Measurements from ENCODE around the gene PLXNA4. TPM values are rescaled to one million over a fixed set of nuclear protein-coding genes. Genes with fewer than 3 reads are reported as not detected.

Gene PLXNA4
- total RNA-seq, 1 donor from 2014 or later: 13.6 TPM

DNA sequence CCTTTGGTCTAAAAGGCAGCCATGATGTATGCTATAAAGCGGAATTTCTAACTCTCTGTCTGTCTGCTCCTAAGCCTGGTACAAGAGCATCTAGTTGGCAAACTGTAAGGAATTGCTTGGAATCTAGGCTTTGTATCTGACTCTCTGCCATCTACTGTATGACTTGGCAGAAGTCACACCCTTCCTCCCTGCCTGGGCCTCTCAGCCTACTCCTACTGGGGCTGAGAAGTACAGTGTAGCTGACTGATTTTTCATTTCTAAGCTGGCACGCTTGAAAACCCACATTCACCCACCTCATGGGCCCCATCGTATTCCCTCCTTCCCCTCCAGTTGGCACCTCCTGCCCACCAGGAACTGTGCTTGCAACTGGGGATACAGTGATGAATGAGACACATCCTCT lies 435.2 kb downstream of the PLXNA4 start:
- Mint-ChIP-seq H3K36me3 (no peaks in the 10 kb centered on the region), H3K9me3 (no peaks in the 10 kb centered on the region), H3K27me3 (no peaks in the 10 kb centered on the region), H3K4me3 (no peak overlapping the region), H3K27ac (no peak overlapping the region), H3K4me1 (ENCODE audit: unreplicated experiment) (no peaks in the 10 kb centered on the region)
- TF ChIP-seq, protein P1, sequence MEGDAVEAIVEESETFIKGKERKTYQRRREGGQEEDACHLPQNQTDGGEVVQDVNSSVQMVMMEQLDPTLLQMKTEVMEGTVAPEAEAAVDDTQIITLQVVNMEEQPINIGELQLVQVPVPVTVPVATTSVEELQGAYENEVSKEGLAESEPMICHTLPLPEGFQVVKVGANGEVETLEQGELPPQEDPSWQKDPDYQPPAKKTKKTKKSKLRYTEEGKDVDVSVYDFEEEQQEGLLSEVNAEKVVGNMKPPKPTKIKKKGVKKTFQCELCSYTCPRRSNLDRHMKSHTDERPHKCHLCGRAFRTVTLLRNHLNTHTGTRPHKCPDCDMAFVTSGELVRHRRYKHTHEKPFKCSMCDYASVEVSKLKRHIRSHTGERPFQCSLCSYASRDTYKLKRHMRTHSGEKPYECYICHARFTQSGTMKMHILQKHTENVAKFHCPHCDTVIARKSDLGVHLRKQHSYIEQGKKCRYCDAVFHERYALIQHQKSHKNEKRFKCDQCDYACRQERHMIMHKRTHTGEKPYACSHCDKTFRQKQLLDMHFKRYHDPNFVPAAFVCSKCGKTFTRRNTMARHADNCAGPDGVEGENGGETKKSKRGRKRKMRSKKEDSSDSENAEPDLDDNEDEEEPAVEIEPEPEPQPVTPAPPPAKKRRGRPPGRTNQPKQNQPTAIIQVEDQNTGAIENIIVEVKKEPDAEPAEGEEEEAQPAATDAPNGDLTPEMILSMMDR (conservative IDR thresholded peaks at IDR 0.05): no peak
- DNase-seq (ENCODE audit: extremely low spot score, unreplicated experiment): no peak

DNA sequence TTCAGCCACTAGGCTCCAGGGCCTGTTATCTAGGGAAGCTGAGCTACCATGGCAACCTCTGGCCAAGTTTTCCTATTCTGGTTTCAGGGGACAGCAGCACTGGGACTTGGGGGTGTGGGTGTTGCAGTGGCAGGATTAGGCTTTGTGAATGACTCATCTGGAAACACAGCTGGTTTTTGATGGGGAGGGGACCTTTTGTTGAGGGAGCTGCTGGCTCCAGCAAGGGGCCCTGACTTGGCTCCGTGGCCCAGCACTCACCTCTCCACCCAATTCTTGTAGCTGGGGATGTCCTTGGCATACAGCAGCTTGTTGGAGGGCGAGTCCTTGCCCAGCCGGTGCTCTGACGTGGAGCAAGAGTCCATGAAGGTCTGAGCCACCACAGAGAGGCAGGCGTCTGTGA lies 435.9 kb downstream of the PLXNA4 start:
- H3K4me1 Mint-ChIP-seq (ENCODE audit: unreplicated experiment): no peaks in the 10 kb centered on the region
- no peak overlapping the region for H3K27ac Mint-ChIP-seq
- TF ChIP-seq, protein P1 (conservative IDR thresholded peaks at IDR 0.05): no peak
- no peak for DNase-seq (ENCODE audit: extremely low spot score, unreplicated experiment)
- H3K4me3 Mint-ChIP-seq: no peak overlapping the region
- no peaks in the 10 kb centered on the region for H3K9me3 Mint-ChIP-seq
- no peaks in the 10 kb centered on the region for H3K36me3 Mint-ChIP-seq
- H3K27me3 Mint-ChIP-seq: no peaks in the 10 kb centered on the region

DNA sequence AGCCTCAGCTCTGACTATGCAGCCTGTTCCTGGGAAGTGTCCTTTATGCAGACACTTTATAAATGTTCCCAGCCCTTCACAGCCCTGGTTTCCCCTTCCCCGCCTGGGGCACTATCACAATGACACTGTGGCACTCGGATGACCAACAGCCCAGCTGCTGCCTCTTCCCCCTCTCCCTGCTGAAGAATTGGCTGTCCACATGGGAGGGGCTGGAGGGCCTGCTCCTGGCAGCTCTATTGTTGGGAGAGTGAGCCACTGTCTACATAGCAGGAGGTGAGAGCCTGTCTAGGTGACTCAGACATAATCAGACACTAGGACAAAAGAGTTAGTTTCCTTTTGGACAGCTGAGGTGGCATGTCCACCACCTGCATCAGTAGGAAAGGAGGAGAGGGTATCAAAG lies 437.5 kb downstream of the PLXNA4 start:
- TF ChIP-seq, protein P1 (conservative IDR thresholded peaks at IDR 0.05): no peak
- no peaks in the 10 kb centered on the region for H3K9me3 Mint-ChIP-seq
- H3K4me3 Mint-ChIP-seq: no peak overlapping the region
- no peaks in the 10 kb centered on the region for H3K4me1 Mint-ChIP-seq (ENCODE audit: unreplicated experiment)
- no peak for DNase-seq (ENCODE audit: extremely low spot score, unreplicated experiment)
- no peak overlapping the region for H3K27ac Mint-ChIP-seq
- no peaks in the 10 kb centered on the region for H3K27me3 Mint-ChIP-seq
- no peaks in the 10 kb centered on the region for H3K36me3 Mint-ChIP-seq

DNA sequence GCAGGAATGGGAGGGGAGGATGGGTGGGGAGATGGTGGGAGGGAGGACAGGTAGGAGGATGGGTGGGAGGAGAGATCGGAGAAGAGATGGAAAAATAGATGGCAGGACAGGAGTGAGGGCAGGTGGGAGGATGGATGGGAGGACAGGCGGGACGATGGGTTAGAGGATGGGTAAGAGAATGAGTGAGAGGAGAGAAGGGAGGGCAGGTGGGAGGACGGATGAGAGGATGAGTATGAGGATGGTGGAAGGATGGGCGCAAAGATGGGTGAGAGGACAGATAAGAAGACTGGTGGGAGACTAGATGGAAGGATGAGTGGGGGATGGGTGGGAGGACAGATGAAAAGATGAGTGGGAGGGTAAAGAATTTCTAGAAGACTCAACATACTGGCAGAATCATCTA lies 438.6 kb downstream of the PLXNA4 start:
- Mint-ChIP-seq H3K4me1 (ENCODE audit: unreplicated experiment) (no peaks in the 10 kb centered on the region), H3K36me3 (no peaks in the 10 kb centered on the region), H3K9me3 (no peaks in the 10 kb centered on the region), H3K27ac (no peak overlapping the region), H3K4me3 (no peak overlapping the region), H3K27me3 (no peaks in the 10 kb centered on the region)
- TF ChIP-seq, protein P1 (conservative IDR thresholded peaks at IDR 0.05): no peak
- DNase-seq (ENCODE audit: extremely low spot score, unreplicated experiment): no peak

DNA sequence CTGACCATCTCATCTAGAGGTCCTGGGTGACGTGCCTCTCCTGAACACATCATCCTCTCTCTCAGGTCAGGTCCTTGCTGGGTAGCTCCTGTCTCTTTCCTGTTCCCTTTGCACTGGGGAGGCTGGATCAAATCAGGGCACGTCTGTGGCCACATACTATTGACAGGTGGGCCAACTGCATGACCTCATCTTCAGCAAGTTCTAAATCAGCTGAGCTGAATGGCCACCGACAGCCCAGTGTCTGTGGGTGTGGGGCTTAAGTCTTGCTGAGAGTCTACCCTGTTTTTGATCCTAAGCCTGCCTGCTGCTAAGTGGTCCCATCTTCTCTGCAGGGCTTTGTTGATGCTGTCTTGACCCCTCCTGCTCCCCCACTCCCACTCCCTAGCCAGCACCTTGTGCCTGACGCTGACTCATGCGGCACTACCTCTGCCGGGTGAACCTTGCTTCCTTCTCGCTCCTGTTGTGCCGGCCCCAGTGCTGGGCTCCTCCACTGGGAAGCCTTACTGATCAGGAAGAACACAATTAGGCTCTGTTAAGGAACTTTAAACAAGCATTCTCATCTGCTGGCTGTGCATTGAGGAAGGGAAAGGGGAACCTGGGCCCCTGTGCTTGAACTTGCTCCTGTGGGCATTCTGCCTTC lies 440.4 kb downstream of the PLXNA4 start:
- H3K27ac Mint-ChIP-seq: no peak overlapping the region
- H3K9me3 Mint-ChIP-seq: no peaks in the 10 kb centered on the region

More for the DNA sequence above, 440.4 kb downstream of the PLXNA4 start:
- TF ChIP-seq, protein P1 (conservative IDR thresholded peaks at IDR 0.05): no peak
- Mint-ChIP-seq H3K4me1 (ENCODE audit: unreplicated experiment) (no peaks in the 10 kb centered on the region), H3K36me3 (no peaks in the 10 kb centered on the region), H3K27me3 (no peaks in the 10 kb centered on the region), H3K4me3 (no peak overlapping the region)
- no peak for DNase-seq (ENCODE audit: extremely low spot score, unreplicated experiment)

All from type B pancreatic cell (in vitro differentiated cells).